GM21423 (cell line): ENCODE data around the gene DST.

Experiments
- ATAC-seq: cut with Tn5 transposase; IDR thresholded peaks from one replicate; pipeline ENCODE4 v1.9.1; 2021; ENCODE audit warnings: mild to moderate bottlenecking, moderate library complexity; ENCODE audit not compliant: unreplicated experiment

DST gene

DNA sequence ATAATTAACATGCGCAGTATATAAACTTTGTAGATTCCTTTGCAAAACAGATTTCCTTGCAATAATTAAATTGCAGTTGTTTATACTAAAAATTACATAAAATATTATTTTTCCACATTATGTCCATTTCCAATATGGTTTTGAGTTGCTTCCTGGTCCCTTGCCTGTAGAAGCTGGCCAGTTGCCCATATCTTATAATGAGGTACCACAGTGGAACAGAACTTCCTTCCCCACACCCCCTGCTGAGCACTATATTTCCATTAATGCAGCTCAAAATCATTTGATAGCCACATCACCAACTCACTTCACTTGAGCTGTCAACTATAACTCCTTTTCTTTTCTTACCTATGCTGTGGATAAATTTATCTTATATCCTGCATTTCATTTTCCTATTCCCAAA lies 194.6 kb downstream of the DST start:
- no peak for ATAC-seq

DNA sequence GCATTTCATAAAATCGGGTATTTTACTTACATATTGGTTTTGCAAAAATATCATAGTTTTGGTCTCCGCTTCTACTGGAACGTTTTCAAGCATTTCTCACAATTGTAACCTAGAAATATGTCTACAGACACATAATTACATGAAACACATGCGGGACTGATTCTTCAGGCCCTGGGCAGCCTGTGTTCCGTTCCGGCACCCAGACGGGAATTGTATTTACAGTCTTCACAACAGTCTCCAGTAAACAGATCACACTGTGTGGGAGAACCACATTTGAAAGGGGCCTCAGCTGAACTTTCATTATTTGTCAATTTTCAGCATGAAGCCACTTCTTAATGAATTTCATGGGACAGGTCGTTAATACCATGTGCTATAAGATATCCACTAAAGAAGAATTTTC lies 196.9 kb downstream of the DST start:
- ATAC-seq = no peak

DNA sequence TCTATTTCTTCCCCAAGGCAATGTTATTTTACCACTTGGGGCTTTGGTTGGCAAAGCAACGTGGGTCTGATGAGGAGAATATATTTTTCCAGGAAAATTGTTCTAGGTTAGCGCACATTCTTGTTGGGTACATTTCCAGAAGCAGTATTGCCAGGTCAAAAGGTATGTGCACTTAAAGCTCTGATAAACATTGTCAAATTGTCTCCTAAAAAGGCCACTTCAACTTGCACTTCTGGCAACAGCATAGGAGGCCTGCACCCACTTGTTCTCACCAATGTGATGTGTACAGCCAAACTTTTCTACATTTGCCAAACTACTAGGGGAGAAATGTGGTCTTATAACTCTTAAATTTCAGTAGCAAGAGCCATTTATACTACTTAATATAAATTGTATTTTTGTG lies 197.8 kb downstream of the DST start:
- no peak for ATAC-seq

DNA sequence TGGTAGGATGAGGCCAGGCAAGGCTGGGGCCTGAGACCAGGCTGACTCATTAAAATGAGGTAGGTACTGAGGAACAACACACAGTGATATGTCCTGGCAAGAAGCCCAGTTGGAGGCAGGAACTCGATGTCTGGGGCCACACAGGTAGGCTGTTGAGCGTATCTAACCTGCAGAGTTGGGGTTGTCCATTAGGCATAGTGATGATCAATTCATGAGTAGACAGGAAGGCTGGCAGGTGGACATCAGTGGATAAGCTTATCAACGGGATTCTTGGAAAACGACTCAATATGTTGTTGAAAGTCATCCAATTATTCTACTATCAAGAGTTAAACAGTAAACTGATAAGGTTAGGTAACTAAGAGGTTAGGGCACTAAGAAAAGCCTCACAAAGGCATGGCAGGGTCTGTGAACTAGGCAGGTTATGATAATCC lies 202.1 kb downstream of the DST start:
- no peak for ATAC-seq

DNA sequence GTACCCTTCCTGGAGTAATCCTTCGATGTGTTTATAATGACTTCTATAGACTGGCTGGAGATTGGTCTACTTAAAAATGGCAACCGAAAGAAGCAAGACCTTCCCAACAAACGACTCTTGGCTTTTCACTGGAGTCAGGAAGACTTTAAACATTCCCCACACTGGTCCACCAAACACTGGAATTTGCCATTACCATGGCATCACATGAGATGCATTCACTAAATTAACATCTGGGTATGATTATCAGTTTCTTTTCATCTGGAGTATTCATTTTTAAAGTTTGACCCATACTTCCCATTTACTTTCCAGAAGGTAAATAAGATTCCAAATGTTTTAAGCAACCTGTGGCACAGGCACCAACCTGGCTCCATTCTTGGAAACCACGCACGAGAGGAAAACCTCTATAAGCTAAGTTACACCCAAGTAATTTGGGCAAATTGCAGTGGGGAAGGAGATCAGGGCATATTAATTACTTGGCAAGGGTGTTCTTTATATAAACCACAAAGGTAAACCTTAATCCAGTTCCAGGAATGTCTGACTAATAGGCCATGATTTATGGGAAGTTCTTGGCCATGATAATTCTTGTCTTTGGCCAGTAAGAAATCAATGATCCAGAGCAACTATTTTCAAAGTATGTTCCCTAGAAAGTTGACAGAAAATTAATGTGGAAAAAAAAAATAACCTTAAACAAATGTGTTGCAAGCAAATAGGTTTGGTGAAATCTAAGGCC lies 205.4 kb downstream of the DST start:
- ATAC-seq = no peak

DNA sequence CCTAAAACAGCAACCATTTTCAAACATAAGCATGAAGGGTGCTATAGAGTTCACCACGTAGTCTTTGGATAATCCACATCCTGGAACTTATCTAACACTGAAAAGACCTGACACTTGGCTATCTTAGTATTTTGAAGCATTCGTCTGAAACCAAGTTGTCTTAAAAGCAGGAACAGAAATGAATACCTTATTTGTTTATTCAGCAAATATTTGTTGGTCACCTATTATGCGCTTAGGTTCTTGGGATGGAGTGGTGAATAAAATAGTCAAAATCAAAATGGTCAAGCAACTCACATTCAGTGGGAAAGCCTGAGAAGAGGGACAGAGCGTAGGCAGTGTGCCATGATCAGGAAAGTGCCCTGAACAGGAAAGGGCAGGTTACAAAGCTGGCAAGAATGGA lies 206.9 kb downstream of the DST start:
- no peak for ATAC-seq

DNA sequence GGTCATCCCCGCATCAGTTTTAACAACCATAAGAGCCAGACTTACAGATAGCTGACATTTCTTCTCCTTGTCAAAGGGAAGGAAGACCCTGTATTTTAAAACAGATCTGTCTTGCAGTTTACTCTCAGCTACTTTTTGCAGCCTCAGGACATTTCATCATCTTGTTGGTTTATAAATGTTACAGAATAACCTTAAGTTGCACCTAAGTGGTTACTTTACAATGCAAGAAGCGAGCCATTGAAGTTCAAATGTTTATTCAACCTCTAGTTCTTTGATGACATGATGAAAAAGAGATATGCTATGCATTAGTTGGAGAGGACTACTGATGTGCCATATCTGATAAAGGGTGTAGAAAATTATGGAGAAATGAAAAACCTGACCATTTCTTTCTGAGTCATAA lies 207.4 kb downstream of the DST start:
- no peak for ATAC-seq

DNA sequence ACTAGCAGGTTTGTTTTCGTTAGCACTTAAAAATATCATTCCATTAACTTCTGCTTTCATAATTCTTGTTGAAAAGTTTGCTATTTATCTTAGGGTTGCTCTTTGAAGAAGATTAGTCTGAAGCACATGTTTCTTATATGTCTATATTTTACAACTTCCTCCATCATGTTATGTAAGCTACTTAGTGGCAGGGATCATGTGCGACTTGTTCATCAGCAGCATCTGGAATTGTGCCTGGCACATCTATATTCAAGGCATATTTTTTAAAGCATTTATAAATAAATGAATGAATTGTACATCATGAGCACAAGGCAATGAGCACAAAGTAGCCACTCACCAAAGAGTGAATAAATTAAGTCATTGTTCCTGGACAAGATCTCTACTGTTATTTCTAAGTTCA lies 208.1 kb downstream of the DST start:
- no peak for ATAC-seq

DNA sequence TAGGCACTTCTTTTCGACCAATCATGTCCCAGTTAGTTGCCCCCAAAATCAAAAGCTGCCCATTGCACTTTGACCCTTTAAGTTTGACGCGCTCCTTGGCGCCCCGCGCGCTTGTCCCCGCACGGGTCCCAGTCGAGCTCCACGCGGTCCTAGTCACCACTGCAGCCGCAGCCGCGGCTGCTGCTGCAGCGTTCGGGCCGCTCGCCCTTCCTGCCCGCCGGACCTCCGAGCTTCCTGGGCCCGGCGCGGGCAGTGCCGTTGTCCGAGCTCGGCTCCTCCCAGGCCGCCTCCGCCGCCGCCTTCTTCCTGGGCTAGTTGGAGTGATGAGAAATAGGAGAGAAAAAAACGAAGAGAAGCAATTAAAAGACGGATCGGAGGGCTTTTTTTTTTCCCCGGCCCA lies 209.6 kb downstream of the DST start:
- no peak for ATAC-seq

DNA sequence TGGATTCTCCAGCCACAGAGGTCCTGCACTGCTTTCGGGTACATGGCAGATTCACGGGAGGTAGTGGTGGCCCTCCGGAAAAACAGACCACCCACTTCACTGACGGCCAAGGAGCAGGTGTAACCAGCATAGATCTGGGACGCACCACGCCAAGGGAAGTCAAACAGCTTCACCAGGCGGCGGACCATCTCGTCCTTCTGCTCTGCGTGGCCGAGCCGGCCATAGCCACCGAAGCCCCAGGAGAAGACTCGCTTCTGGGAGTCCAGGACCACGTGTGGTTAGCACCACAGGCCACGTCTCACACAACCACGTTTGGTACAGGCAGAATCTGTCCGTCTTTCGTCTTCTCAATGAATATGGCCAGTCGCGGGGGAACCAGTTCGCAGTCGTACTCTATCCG lies 210.5 kb downstream of the DST start:
- no peak for ATAC-seq

DNA sequence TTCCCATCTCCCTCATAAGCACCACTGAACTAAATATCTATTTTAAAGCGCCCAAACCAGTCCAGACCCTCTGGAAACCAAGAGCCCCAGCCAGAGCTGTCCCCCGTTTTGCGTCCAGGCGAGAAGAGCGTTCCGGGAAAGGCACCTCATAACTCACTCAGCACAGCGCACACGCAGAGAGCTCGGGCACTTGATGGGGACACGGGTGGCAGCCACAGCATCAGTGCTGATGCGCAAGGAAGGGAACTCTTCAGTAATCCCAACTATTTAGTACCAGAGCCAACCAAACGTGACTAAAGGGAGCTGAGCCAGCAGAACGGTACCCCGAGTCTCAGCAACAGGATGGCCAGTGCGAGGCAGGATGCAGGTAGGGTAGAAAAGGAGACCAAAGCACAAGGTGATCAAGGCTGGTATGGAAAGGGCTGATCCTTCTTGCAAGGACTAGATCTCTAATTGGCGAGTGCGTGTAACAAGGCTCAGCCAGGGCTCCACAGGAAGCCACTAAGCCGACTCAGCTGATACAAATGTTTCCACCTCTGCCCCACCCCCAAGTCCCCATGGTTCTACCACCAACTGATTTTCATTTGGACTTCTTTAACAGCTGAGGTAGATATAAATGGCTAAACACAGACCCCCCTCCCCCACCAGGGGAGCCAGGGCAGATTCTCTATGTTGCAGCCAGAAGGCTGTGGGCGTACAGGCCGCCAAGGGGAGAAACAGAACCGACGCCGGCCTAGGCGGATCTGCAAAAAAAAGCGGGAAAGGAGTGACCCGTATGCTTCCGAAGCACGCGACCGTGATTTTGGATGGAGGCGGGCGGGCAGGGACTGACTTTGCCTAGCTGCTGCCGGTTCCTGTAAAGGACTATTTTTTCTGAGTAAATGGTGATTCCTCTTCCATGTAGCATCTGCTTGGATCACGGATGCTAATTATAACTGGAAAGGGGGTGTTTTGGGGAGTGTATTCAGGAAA lies 211.8 kb downstream of the DST start:
- no peak for ATAC-seq

DNA sequence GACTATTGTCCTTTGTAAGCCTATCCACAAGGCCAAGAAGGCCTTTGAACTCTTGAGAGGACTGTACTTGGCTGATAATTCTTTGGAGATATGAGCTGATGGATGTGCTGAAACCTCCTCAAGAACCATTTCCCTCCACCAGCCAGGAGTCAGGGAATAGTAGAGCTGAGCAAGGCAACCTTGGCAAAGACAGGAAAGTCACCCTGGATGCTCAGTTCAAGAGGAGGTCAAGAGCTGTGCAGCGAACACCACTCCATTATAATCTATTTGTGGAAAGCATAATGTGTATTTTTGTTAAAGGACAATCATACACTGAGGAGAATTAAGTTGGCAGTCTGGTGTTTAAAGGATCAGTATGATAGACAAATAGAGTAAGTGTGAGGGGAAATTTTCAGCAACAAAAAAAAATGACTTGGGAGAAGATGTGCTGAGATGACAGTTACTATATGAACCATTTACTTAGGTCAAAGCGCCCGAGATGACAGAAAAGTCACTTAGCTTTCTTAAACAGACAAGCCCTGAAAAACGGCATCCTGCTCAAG lies 218.1 kb downstream of the DST start:
- ATAC-seq = no peak

DNA sequence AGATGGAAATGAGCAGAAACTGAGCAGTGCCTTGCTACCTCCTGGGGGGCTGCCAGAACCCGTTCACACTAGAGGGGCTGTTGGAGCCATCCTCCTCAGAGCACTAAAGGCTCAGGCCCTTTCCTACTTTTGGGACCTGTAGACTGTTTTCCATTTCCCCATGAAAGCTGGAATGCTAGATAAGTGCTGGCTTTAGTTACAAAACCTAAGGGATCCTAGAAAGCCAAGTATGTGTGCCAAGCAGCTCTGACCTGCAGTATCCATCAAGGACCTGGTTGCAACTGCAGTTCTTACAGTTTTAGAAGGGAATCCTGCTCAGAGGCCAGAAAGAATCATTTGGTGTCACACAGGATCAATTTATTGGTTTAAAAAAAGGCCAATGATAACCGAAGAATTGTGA lies 218.6 kb downstream of the DST start:
- ATAC-seq = no peak

DNA sequence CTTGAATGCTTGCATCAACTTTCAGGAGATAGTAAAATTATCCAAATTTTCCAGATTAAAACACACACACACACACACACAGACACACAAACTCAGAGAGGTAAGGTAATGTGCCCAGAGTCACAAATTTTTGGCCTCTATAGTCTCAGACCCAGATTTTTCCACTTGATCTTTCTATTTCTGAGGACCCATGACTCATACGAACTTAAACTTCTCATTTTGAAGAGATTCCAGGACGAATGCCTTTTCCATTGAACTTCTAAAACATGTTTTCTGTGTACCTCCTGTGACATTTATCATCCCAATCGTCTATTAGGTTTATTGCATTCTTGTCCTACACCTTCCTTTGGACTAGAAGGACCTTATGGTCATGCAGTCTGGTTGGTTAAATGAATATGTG lies 222.4 kb downstream of the DST start:
- ATAC-seq = no peak

DNA sequence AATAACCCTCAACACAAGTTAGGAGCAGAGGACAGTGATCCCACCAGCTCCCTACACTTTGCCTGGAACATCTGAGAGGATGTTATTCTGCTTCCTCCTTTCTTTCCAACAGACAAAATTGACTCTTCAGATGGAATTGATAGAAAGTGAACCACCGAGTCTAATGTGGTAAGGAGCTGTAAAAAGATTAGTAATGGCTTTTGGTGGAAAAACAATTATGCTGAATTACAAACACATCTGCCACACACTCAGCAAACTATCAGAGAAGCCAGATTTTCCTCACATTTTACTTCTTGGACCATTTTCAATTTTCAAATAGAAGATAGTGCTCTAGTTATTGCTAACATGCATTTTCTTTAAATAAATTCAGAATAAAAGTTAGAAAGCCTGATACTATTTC lies 223.5 kb downstream of the DST start:
- no peak for ATAC-seq

DNA sequence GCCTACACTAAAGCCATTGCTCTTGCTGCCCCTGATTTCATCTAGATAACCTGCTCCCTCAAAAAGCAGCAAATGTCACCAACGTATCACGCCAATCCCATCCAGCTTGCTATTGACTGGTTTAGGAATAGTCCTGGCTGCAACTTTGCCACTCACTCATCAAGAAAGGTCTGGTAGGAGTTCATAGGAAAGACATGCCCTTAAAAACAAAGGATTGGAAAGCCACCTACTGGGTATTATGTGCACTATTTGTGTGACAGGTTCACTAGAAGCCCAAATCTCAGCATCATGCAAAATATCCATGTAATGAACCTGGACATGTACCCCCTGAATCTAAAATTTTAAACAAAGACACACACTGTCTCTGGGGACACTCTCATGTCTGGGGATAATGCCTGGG lies 224.9 kb downstream of the DST start:
- no peak for ATAC-seq

DNA sequence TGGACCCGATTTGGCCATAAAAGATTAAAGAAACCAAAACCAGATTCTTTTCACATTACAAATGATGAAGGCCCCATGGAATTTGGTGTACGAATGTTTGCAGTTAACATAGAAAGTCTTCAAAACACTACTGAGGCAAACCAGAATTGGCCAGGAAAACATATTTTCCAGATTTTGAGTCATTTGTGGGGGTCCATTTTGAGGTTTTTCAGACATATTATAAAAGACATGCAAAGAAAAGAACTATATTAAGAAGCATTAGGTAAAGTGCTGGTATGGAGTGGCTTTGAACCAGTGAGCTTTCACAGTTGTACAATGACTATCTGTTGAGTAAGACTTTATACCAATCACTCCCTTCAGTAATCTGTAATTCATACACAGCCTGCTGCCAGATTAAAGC lies 226.4 kb downstream of the DST start:
- ATAC-seq = no peak

DNA sequence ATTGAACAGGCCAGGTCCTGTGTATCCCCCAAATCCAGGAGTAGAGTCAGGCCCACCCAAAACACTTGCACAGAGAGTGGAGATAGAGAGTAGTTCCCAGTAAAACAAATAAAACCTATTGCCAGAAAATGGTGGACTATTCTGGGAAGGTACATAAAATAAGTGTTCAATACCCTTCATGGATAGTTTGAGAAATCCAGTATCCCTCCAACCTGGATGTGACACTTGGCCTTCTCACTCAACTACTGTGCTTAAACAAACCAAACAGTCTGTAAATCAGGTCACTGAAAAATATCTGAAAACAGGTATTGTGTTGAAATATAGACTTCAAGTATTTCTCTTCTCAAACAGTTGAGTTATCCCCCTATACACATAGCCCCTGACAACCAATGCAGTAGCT lies 233.7 kb downstream of the DST start:
- no peak for ATAC-seq
